Peyer's patch (tissue), 4 donors: ENCODE measurements around the gene FAM89A.

Source experiments
- CTCF ChIP-seq, 6 experiments: fragments of 450-650 bp in 4 of 6; fragments of 200-600 bp in 2 of 6; sonication (generic) in 1 of 6; IDR thresholded peaks; one replicate each; pipeline ENCODE4 v1.5.1; 2017 to 2019; ENCODE audit warnings: antibody characterized with exemption in 6 of 6, mild to moderate bottlenecking in 3 of 6, moderate library complexity in 1 of 6
- POLR2A ChIP-seq, 2 donors: fragments of 450-650 bp; IDR thresholded peaks; one replicate each; pipeline ENCODE4 v1.5.1; 2017; ENCODE audit warnings: antibody characterized with exemption in 2 of 2, mild to moderate bottlenecking in 2 of 2, moderate library complexity in 2 of 2

GRCh38 chr1:231064418-231064817 is 24.4 kb upstream of the FAM89A start:
- TF ChIP-seq CTCF (IDR thresholded peaks at IDR 0.05), result no peak
- no peak for TF ChIP-seq POLR2A (IDR thresholded peaks at IDR 0.05)
